Mesendoderm (in vitro differentiated cells): Measurements from ENCODE around the gene AOPEP.

Source experiments
- DNase-seq: peaks from one replicate; pipeline ENCODE4 v3.0.0; 2013
- H2AK5ac ChIP-seq: 2 replicates; pipeline ENCODE4 v1.6.1; 2013; ENCODE audit warnings: low read length, inconsistent platforms
- H2BK120ac ChIP-seq: 2 replicates; pipeline ENCODE4 v1.6.1; 2013; ENCODE audit warnings: low read depth, mild to moderate bottlenecking, low read length, moderate library complexity, mixed read lengths
- H2BK15ac ChIP-seq: replicated peaks from 2 replicates; pipeline ENCODE4 v1.6.1; 2013; ENCODE audit warnings: low read depth, mild to moderate bottlenecking, moderate library complexity
- H2BK5ac ChIP-seq: 2 replicates; pipeline ENCODE4 v1.6.1; 2013; ENCODE audit warnings: low read length, inconsistent platforms
- H3K18ac ChIP-seq: 2 replicates; pipeline ENCODE4 v1.6.1; 2013; ENCODE audit warnings: mild to moderate bottlenecking, low read length, mixed read lengths
- H3K23ac ChIP-seq: one replicate; pipeline ENCODE4 v1.6.1; 2013; ENCODE audit warnings: low read length
- H3K27ac ChIP-seq: 2 replicates; pipeline ENCODE4 v1.5.1; 2013; ENCODE audit warnings: low read depth, mild to moderate bottlenecking, inconsistent platforms, low read length, moderate library complexity
- H3K27me3 ChIP-seq: 2 replicates; pipeline ENCODE4 v1.6.1; 2013; ENCODE audit warnings: low read length, control low read depth, mild to moderate bottlenecking, inconsistent platforms; ENCODE audit not compliant: insufficient read depth, poor library complexity
- H3K36me3 ChIP-seq: 2 replicates; pipeline ENCODE4 v1.6.1; 2013; ENCODE audit warnings: low read length, inconsistent platforms; ENCODE audit not compliant: control insufficient read depth, insufficient read depth
- H3K4ac ChIP-seq: one replicate; pipeline ENCODE4 v1.6.1; 2013; ENCODE audit warnings: low read depth, mild to moderate bottlenecking, low read length, moderate library complexity
- H3K4me1 ChIP-seq: 2 replicates; pipeline ENCODE4 v1.6.1; 2013; ENCODE audit warnings: low read depth, low read length, inconsistent platforms; ENCODE audit not compliant: control insufficient read depth
- H3K4me2 ChIP-seq: 2 replicates; pipeline ENCODE4 v1.6.1; 2013; ENCODE audit warnings: low read length
- H3K4me3 ChIP-seq: 2 replicates; pipeline ENCODE4 v1.5.1; 2013; ENCODE audit warnings: mild to moderate bottlenecking, low read length
- H3K56ac ChIP-seq: one replicate; pipeline ENCODE4 v1.6.1; 2013; ENCODE audit warnings: low read length
- H3K79me1 ChIP-seq: 2 replicates; pipeline ENCODE4 v1.6.1; 2013; ENCODE audit warnings: low read length, inconsistent platforms
- H3K79me2 ChIP-seq: 2 replicates; pipeline ENCODE4 v1.6.1; 2013; ENCODE audit warnings: mild to moderate bottlenecking, low read length; ENCODE audit not compliant: control insufficient read depth, insufficient read depth
- H3K9ac ChIP-seq: 2 replicates; pipeline ENCODE4 v1.6.1; 2013; ENCODE audit warnings: low read length, inconsistent platforms
- H4K5ac ChIP-seq: one replicate; pipeline ENCODE4 v1.6.1; 2013; ENCODE audit warnings: low read length
- H4K8ac ChIP-seq: one replicate; pipeline ENCODE4 v1.6.1; 2013; ENCODE audit warnings: low read depth, mild to moderate bottlenecking, control low read depth, low read length, moderate library complexity
- WGBS: extraction: QIAGEN DNeasy Blood & Tissue Kit; methylation state at CpG from one replicate; pipeline ENCODE4 v1.1.7; 2013; ENCODE audit warnings: low lambda C conversion rate, missing lambda C conversion rate; ENCODE audit not compliant: insufficient coverage; ENCODE audit errors: extremely low coverage; 5-methylcytosine and 5-hydroxymethylcytosine counted together

AOPEP gene

DNA sequence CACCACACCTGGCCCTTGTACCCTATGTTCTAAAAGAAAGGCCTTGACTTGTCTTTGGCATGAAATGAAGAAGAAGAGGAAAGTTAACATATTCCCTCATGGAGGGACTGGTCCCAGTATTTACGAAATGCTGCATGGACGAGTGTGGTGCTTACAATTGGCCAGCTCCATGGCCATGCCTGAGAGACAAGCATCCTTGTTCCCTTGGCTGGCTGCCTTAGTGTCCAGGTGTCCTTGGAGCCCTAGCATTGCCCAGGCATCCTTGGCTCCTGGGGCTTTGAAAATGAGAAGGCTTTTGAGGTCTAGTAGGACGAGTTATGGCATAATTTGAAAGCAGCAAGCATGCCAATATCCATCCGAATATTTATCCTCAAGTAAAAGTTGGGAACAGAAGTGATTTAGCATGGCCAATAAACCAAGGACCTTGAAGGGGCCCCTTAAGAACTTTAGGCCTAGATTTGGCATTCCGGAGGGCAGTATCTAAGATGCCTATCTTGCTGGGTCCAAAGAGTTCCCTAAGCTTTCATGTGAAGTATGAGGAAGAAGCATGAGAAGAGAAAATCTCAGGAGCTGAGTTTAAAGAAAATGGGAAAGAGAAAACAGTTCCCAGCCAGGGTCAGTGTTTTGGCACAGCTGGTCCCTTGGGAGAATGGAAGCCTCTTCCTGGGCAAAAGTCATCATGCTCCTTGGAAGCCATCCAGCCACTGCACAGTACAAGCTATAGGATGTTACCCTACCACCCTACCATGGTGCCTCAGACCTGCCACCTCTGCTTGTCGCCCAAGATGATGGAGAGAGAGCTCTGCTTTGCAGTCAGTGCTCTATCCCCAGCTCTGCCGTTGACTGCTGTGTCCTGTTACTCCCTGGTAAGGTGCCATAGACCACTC, 91.0 kb downstream of the AOPEP start:
- no peaks in the 10 kb centered on the region for H3K4me1 ChIP-seq

DNA sequence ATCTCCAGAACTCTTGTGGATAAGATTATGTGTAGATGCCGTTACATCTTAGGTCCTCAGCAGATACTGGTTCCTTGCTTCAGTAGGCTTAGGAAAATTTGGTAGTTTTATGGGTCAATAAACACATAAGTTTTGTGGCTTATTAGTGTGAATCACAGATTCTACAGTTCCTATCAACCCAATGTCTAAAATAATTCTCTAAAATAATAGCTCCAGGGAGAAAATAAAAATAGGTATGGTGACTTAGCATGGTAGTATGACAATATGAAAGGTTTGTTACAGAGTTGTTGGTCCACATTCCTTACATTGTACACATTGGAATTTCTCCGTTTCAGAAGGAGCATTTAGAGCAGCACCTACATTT, 91.7 kb downstream of the AOPEP start:
- Histone ChIP-seq H3K79me1 (no peaks in the 10 kb centered on the region), H3K79me2 (no peaks in the 10 kb centered on the region), H2BK5ac (no peak overlapping the region), H3K56ac (no peak overlapping the region), H3K4me2 (no peak overlapping the region), H3K4ac (no peak overlapping the region), H2AK5ac (no peak overlapping the region), H3K27me3 (no peaks in the 10 kb centered on the region), H3K18ac (no peak overlapping the region), H3K9ac (no peak overlapping the region), H3K4me3 (no peak overlapping the region), H3K36me3 (no peaks in the 10 kb centered on the region), H2BK15ac (no peak overlapping the region), H4K5ac (no peak overlapping the region), H3K4me1 (no peaks in the 10 kb centered on the region), H4K8ac (no peak overlapping the region), H3K23ac (no peak overlapping the region), H3K27ac (no peak overlapping the region), H2BK120ac (no peak overlapping the region)
- WGBS = no CpG with 5 or more reads among the region's 2 CpGs
- DNase-seq = no peak

More for the DNA sequence above, 91.0 kb downstream of the AOPEP start:
- Histone ChIP-seq H3K79me2 (no peaks in the 10 kb centered on the region), H4K8ac (no peak overlapping the region), H2BK15ac (no peak overlapping the region), H3K18ac (no peak overlapping the region), H2AK5ac (no peak overlapping the region), H2BK5ac (no peak overlapping the region), H3K27ac (no peak overlapping the region), H3K56ac (no peak overlapping the region), H2BK120ac (no peak overlapping the region), H4K5ac (no peak overlapping the region), H3K79me1 (no peaks in the 10 kb centered on the region), H3K4me3 (no peak overlapping the region), H3K4me2 (no peak overlapping the region), H3K23ac (no peak overlapping the region), H3K4ac (no peak overlapping the region), H3K9ac (no peak overlapping the region), H3K36me3 (no peaks in the 10 kb centered on the region), H3K27me3 (no peaks in the 10 kb centered on the region)
- no peak for DNase-seq
- WGBS = no CpG with 5 or more reads among the region's 7 CpGs

DNA sequence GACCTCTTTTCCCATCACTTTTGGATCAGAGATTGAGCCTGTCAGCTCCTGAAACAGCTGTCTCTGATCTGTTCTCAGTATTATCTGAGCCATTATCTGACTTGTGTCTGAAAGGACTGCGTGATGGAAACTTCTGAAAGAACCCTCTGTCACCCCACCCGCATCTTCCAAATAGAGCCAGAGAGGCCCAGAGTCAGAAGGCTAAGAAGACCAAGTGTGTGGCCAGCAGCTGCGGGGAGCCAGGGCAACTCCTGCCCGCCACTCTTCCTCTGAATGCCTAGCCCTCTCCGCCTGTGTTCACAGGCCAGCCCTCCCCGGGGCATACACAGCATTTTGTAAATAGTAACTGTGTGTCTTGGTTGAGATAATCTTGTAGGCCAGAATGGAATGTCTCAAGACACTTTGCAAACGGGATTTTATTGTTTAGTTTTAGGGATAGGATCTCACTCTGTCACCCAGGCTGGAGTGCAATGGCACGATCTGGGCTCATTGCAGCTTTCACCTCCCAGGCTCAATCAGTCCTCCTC, 92.7 kb downstream of the AOPEP start:
- no peak for DNase-seq
- no peak overlapping the region for H3K9ac ChIP-seq

GRCh38 chr9:94821098-94821887, 94.8 kb downstream of the AOPEP start:
- no peak overlapping the region for H3K4ac ChIP-seq

More for the DNA sequence above, 92.7 kb downstream of the AOPEP start:
- Histone ChIP-seq H3K4me3 (no peak overlapping the region), H3K4me1 (no peaks in the 10 kb centered on the region), H2AK5ac (no peak overlapping the region), H3K4me2 (no peak overlapping the region), H3K23ac (no peak overlapping the region), H4K5ac (no peak overlapping the region), H3K79me1 (no peaks in the 10 kb centered on the region), H2BK5ac (no peak overlapping the region), H3K18ac (no peak overlapping the region), H2BK120ac (no peak overlapping the region), H3K56ac (no peak overlapping the region), H3K27me3 (no peaks in the 10 kb centered on the region), H3K36me3 (no peaks in the 10 kb centered on the region), H3K27ac (no peak overlapping the region), H4K8ac (no peak overlapping the region), H2BK15ac (no peak overlapping the region), H3K4ac (no peak overlapping the region), H3K79me2 (no peaks in the 10 kb centered on the region)
- no CpG with 5 or more reads among the region's 8 CpGs for WGBS

DNA sequence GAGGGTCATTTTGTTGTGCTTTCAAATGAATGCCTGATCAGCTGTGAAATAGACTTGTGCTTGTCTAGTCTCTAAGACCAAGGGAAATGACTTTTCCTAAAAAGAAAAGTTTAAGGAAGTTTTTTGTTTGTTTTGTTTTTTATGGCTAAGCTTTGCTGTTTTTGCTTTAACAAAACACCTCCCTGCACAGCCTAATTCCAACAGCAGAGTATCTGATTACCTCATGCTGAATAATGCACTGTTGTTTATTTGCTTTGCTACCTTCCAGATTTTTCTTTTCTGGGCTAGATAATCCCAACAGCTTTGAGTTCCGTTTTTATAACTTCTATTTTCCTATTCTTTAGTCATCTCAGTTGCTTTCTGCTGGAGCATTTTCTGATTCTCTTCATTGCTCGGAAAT, 95.8 kb downstream of the AOPEP start:
- Histone ChIP-seq H3K79me2 (no peaks in the 10 kb centered on the region), H3K4me1 (no peaks in the 10 kb centered on the region), H3K23ac (no peak overlapping the region), H3K9ac (no peak overlapping the region), H3K18ac (no peak overlapping the region), H3K27ac (no peak overlapping the region), H2BK120ac (no peak overlapping the region), H3K27me3 (no peaks in the 10 kb centered on the region), H3K4me3 (no peak overlapping the region), H3K79me1 (no peaks in the 10 kb centered on the region), H3K4me2 (no peak overlapping the region), H4K8ac (no peak overlapping the region), H3K4ac (no peak overlapping the region), H3K36me3 (no peaks in the 10 kb centered on the region), H2AK5ac (no peak overlapping the region), H2BK15ac (no peak overlapping the region), H3K56ac (no peak overlapping the region), H2BK5ac (no peak overlapping the region), H4K5ac (no peak overlapping the region)
- DNase-seq = no peak
- no CpG with 5 or more reads among the region's 2 CpGs for WGBS

More at GRCh38 chr9:94821098-94821887, 94.8 kb downstream of the AOPEP start:
- no peak overlapping the region for H3K18ac ChIP-seq
- H3K27me3 ChIP-seq = no peaks in the 10 kb centered on the region
- H3K23ac ChIP-seq = no peak overlapping the region
- no peak overlapping the region for H2BK5ac ChIP-seq
- H4K5ac ChIP-seq = no peak overlapping the region
- WGBS = no CpG with 5 or more reads among the region's 3 CpGs
- H3K4me3 ChIP-seq = no peak overlapping the region
- no peak overlapping the region for H4K8ac ChIP-seq
- H3K79me1 ChIP-seq = no peaks in the 10 kb centered on the region
- H2AK5ac ChIP-seq = no peak overlapping the region
- no peak overlapping the region for H3K9ac ChIP-seq
- no peaks in the 10 kb centered on the region for H3K79me2 ChIP-seq
- DNase-seq = no peak
- no peak overlapping the region for H3K4me2 ChIP-seq
- H3K56ac ChIP-seq = no peak overlapping the region
- H2BK120ac ChIP-seq = no peak overlapping the region
- no peaks in the 10 kb centered on the region for H3K36me3 ChIP-seq
- no peak overlapping the region for H2BK15ac ChIP-seq
- H3K27ac ChIP-seq = no peak overlapping the region
- H3K4me1 ChIP-seq = no peaks in the 10 kb centered on the region
